ENCODE data around the gene NAV3. TPM values are rescaled to one million over a fixed set of nuclear protein-coding genes. Genes with fewer than 3 reads are reported as not detected.
A peak's percentile ranks its signal among the peaks of the same experiment; 100 is the strongest.

The NAV3 gene
- total RNA-seq, 1 experiment from 2014 or later: 6.8 TPM

DNA sequence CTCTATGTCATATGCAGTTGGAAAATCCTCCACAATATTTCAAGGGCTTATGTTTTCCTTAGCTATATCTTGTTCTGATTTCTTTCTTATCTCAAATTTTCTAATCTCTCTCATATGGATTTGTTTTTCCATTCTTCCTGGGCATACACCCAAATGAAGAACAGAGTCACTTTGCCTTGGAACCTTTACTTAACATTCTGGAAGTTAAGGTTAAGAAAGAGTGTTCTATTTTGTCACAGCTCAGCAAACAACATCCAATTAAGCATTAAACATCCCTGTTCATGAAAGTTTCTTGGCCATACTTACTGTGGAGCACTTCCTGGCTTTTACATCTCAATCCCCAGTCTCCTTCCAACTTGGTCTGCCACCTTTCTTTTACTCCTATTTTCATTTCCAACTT lies 5.3 kb downstream of the NAV3 start:
- no peak overlapping the region for H2AFZ ChIP-seq (ENCODE audit: low read length)
- H3K4me2 ChIP-seq (ENCODE audit: low read length): no peak overlapping the region
- no peaks in the 10 kb centered on the region for H3F3A ChIP-seq (ENCODE audit: low read length, unreplicated experiment)
- no peaks in the 10 kb centered on the region for H4K20me1 ChIP-seq (ENCODE audit: low read length)
- POLR2A ChIA-PET (ENCODE audit: unreplicated experiment): no interaction called here
- no peak for DNase-seq
- no peak overlapping the region for H3K27ac ChIP-seq (ENCODE audit: low read length)
- H3K9me2 ChIP-seq (replicated peaks; ENCODE audit: low read length): no peaks in the 10 kb centered on the region
- no peaks in the 10 kb centered on the region for H3K9me3 ChIP-seq (ENCODE audit: low read length)
- H3K79me2 ChIP-seq (ENCODE audit: low read length): no peaks in the 10 kb centered on the region
- TF ChIP-seq, protein P1, sequence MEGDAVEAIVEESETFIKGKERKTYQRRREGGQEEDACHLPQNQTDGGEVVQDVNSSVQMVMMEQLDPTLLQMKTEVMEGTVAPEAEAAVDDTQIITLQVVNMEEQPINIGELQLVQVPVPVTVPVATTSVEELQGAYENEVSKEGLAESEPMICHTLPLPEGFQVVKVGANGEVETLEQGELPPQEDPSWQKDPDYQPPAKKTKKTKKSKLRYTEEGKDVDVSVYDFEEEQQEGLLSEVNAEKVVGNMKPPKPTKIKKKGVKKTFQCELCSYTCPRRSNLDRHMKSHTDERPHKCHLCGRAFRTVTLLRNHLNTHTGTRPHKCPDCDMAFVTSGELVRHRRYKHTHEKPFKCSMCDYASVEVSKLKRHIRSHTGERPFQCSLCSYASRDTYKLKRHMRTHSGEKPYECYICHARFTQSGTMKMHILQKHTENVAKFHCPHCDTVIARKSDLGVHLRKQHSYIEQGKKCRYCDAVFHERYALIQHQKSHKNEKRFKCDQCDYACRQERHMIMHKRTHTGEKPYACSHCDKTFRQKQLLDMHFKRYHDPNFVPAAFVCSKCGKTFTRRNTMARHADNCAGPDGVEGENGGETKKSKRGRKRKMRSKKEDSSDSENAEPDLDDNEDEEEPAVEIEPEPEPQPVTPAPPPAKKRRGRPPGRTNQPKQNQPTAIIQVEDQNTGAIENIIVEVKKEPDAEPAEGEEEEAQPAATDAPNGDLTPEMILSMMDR (conservative IDR thresholded peaks at IDR 0.05; ENCODE audit: low read depth, low read length): no peak
- no peak for TF ChIP-seq EZH2phosphoT487 (IDR thresholded peaks at IDR 0.05; ENCODE audit: borderline replicate concordance, low read length)
- no peak for TF ChIP-seq EZH2 (IDR thresholded peaks at IDR 0.05; ENCODE audit: low read length, unreplicated experiment)
- no TSS peak for BruUV-seq (replicated peaks)
- CTCF ChIA-PET: no interaction called here
- intact Hi-C loops (cut with micrococcal nuclease): no loop called here
- H3K36me3 ChIP-seq (ENCODE audit: low read depth, low read length): no peaks in the 10 kb centered on the region
- H3K4me3 ChIP-seq (ENCODE audit: low read length): no peak overlapping the region
- ATAC-seq: no peak
- H3K9ac ChIP-seq (ENCODE audit: low read length): no peak overlapping the region
- no peaks in the 10 kb centered on the region for H3K4me1 ChIP-seq (ENCODE audit: insufficient read depth, low read length)
- H3K27me3 ChIP-seq (ENCODE audit: low read length): peaks cover 37% of the 10 kb centered on the region; the same call in 1 of the 2 replicates

DNA sequence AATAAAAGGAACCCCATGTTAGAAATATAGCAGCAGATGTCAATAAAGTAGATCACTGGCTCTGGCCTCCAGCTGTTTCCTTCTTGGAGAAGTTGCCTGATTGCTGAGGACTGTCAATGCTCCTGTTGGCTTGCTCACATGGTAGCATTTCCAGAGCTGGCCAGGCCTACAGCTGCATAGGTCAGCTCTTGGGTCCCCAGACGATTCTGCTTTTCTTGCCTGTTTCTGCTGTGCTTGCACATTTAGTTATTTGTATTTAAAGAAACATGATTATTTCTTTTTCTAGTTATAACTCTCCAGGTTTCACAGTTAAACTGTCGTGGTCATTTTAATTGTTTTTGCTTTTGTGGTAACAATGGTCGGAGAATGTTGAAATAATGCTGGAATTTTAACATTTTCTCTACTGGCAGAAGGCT lies 7.2 kb downstream of the NAV3 start:
- peaks cover 33% of the 10 kb centered on the region; the same call in 1 of the 2 replicates for H3K27me3 ChIP-seq (ENCODE audit: low read length)
- no TSS peak for BruUV-seq (replicated peaks)
- intact Hi-C loops (cut with micrococcal nuclease): no loop called here

DNA sequence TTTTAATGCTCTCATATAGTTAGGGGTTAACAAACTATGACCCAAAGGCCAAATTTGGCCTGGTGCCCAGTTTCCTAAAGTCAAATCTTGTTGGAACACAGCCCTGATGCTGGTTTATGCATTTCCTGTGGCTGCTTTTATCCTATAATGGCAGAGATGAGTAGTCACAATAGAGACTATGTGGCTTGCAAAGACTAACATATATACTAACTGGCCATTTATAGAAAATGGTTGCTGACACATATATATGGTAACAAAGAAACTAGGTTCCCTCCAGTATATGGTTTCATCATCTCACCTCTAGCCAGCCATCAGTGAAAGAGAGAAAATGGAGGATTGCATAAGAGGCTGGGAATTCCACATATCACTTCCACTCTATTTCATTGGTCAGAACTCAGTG lies 10.8 kb downstream of the NAV3 start:
- H3K9ac ChIP-seq (ENCODE audit: low read length): no peak overlapping the region
- H3K9me3 ChIP-seq (ENCODE audit: low read length): no peaks in the 10 kb centered on the region
- H3K4me1 ChIP-seq (ENCODE audit: insufficient read depth, low read length): peaks cover 7% of the 10 kb centered on the region
- ChIA-PET POLR2A (ENCODE audit: unreplicated experiment) (no interaction called here), CTCF (no interaction called here)
- no peak overlapping the region for H2AFZ ChIP-seq (ENCODE audit: low read length)
- TF ChIP-seq EZH2 (IDR thresholded peaks at IDR 0.05; ENCODE audit: low read length, unreplicated experiment): no peak
- TF ChIP-seq, protein P1 (conservative IDR thresholded peaks at IDR 0.05; ENCODE audit: low read depth, low read length): no peak
- no peak for TF ChIP-seq EZH2phosphoT487 (IDR thresholded peaks at IDR 0.05; ENCODE audit: borderline replicate concordance, low read length)
- H3K4me2 ChIP-seq (ENCODE audit: low read length): no peak overlapping the region
- H3K27ac ChIP-seq (ENCODE audit: low read length): no peak overlapping the region
- H3K36me3 ChIP-seq (ENCODE audit: low read depth, low read length): no peaks in the 10 kb centered on the region
- BruUV-seq (replicated peaks): no TSS peak
- H4K20me1 ChIP-seq (ENCODE audit: low read length): peaks cover 3% of the 10 kb centered on the region; the same call in 1 of the 2 replicates
- no peak overlapping the region for H3K4me3 ChIP-seq (ENCODE audit: low read length)
- ATAC-seq (no peak), DNase-seq (peak; percentile 19)
- intact Hi-C loops (cut with micrococcal nuclease): loop anchor here (10.0 kb wide), 1 partner anchor 117 kb away; no protein-coding TSS in a partner anchor
- H3K27me3 ChIP-seq (ENCODE audit: low read length): peaks cover 36% of the 10 kb centered on the region; the same call in 1 of the 2 replicates
- no peaks in the 10 kb centered on the region for H3F3A ChIP-seq (ENCODE audit: low read length, unreplicated experiment)
- no peaks in the 10 kb centered on the region for H3K9me2 ChIP-seq (replicated peaks; ENCODE audit: low read length)
- no peaks in the 10 kb centered on the region for H3K79me2 ChIP-seq (ENCODE audit: low read length)

More for the DNA sequence above, 7.2 kb downstream of the NAV3 start:
- Histone ChIP-seq H2AFZ (ENCODE audit: low read length) (no peak overlapping the region), H3K4me2 (ENCODE audit: low read length) (no peak overlapping the region), H3K9me2 (replicated peaks; ENCODE audit: low read length) (no peaks in the 10 kb centered on the region), H3K4me3 (ENCODE audit: low read length) (no peak overlapping the region), H3K36me3 (ENCODE audit: low read depth, low read length) (no peaks in the 10 kb centered on the region), H4K20me1 (ENCODE audit: low read length) (no peaks in the 10 kb centered on the region), H3K79me2 (ENCODE audit: low read length) (no peaks in the 10 kb centered on the region), H3K9me3 (ENCODE audit: low read length) (no peaks in the 10 kb centered on the region), H3K9ac (ENCODE audit: low read length) (no peak overlapping the region), H3K4me1 (ENCODE audit: insufficient read depth, low read length) (no peaks in the 10 kb centered on the region), H3F3A (ENCODE audit: low read length, unreplicated experiment) (no peaks in the 10 kb centered on the region), H3K27ac (ENCODE audit: low read length) (no peak overlapping the region)
- CTCF ChIA-PET: no interaction called here
- no peak for ATAC-seq
- POLR2A ChIA-PET (ENCODE audit: unreplicated experiment): no interaction called here
- TF ChIP-seq EZH2phosphoT487 (IDR thresholded peaks at IDR 0.05; ENCODE audit: borderline replicate concordance, low read length) (no peak), EZH2 (IDR thresholded peaks at IDR 0.05; ENCODE audit: low read length, unreplicated experiment) (no peak)
- DNase-seq: no peak

All from PC-3 (cell line).